Activated T-helper 17 cell treated with anti-CD3 and anti-CD28 coated beads, Interleukin-2, amount 50 U/mL, for 72 hours (primary cell): ENCODE results near the gene THAP11. TPM values are rescaled to one million over a fixed set of nuclear protein-coding genes. Genes with fewer than 3 reads are reported as not detected.

Source experiments
- ATAC-seq: fragments of 150-1000 bp; cut with Tn5 transposase; replicated peaks from 2 replicates; pipeline ENCODE4 v1.10.0; 2021; ENCODE audit warnings: mild to moderate bottlenecking, moderate library complexity
- H3K27ac Mint-ChIP-seq: one replicate; pipeline ENCODE4 v1.8.0; 2022; ENCODE audit warnings: mixed read lengths
- H3K27me3 Mint-ChIP-seq: one replicate; pipeline ENCODE4 v1.8.0; 2022; ENCODE audit warnings: mixed read lengths
- H3K36me3 Mint-ChIP-seq: one replicate; pipeline ENCODE4 v1.8.0; 2022; ENCODE audit warnings: low read depth, mild to moderate bottlenecking, mixed read lengths
- H3K4me1 Mint-ChIP-seq: one replicate; pipeline ENCODE4 v1.8.0; 2022; ENCODE audit warnings: mixed read lengths
- H3K4me3 Mint-ChIP-seq: one replicate; pipeline ENCODE4 v1.8.0; 2022; ENCODE audit warnings: mild to moderate bottlenecking, mixed read lengths
- H3K9me3 Mint-ChIP-seq: one replicate; pipeline ENCODE4 v1.8.0; 2022; ENCODE audit warnings: mixed read lengths
- total RNA-seq, 2 donors: library from RNA; stranded (reverse); gene quantifications; one replicate each; pipeline ENCODE4 v1.2.3, GENCODE V29; 2022

Gene THAP11
- 10 to 100 TPM; 29.9 to 51.6 TPM for total RNA-seq

DNA sequence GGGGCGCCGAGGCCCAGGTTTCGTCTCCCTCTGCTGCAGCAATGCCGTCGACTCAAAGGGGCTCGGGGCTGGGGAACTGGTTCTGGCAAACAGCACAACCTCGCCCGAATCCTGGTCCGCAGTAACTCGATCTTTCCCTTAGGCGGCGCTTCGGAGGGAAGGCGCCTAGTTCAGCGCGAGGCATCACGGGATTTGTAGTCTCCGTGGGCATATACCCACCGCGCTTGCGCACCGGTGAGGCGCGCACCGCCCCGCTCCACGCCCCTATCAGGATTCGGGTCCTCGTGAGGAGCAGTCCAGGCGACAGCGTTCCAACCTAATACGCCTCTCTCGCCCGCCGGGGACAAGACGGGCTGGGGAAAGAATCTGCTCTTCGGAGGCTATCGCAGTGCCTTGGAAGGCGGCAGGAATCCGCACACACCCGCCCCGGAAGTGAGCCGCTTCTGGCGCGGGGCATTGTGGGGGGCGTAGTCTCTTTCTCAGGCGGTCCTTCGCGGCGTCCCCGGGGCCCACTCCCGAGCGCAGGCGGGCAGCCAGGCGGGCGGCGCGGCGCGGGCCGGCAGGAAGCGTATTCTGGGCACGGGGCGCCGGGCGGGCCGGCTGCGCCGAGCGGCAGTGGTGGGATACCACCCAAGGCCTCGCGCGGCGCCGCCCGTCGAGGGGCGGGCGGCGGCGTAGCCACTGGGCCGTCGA, at the start of gene THAP11:
TSS of gene THAP11 (plus strand) at position 505 of the 693 bp plus-strand sequence. CDS start 235 bp downstream, outside the sequence.
- H3K4me1 Mint-ChIP-seq, result peaks cover 15% of the 10 kb centered on the region
- H3K27me3 Mint-ChIP-seq, result no peaks in the 10 kb centered on the region
- H3K36me3 Mint-ChIP-seq, result peaks cover 27% of the 10 kb centered on the region
- peak; percentile 60 for ATAC-seq
- H3K9me3 Mint-ChIP-seq, result no peaks in the 10 kb centered on the region
- peak within 1 kb of the TSS; percentile 86 for H3K27ac Mint-ChIP-seq
- peak within 1 kb of the TSS; percentile 88 for H3K4me3 Mint-ChIP-seq

DNA sequence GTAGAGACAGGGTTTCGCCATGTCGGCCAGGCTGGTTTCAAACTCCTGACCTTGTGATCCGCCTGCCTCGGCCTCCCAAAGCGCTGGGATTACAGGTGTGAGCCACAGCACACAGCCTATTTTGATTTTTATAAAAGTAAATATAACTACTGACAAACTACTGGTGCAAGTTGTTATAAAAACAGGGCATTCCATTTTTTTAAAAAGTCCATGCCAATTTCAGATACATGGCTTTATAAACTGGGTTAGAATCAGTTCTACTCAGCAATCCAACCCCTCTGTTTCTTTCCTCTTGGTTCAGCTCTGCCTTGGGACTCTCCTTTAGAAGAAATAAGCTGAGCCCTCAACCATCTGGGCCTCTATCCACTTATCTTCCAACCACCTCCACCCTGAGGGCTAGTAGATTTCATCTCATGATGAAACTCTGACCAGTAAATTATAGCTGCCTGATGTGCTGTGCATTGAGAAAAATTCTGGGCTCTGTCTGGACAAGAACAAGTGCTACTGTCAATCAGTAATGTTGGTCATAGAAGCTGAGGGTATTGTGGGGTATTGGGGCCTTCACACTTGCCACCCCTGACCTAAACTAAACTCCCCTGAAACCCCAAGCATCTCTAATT, 45.9 kb upstream of the THAP11 start:
- Mint-ChIP-seq H3K27me3 (no peaks in the 10 kb centered on the region), H3K27ac (peak overlapping the region; percentile 51), H3K36me3 (peaks cover 43% of the 10 kb centered on the region), H3K9me3 (no peaks in the 10 kb centered on the region), H3K4me1 (peaks cover 27% of the 10 kb centered on the region), H3K4me3 (no peak overlapping the region)
- ATAC-seq, result no peak

DNA sequence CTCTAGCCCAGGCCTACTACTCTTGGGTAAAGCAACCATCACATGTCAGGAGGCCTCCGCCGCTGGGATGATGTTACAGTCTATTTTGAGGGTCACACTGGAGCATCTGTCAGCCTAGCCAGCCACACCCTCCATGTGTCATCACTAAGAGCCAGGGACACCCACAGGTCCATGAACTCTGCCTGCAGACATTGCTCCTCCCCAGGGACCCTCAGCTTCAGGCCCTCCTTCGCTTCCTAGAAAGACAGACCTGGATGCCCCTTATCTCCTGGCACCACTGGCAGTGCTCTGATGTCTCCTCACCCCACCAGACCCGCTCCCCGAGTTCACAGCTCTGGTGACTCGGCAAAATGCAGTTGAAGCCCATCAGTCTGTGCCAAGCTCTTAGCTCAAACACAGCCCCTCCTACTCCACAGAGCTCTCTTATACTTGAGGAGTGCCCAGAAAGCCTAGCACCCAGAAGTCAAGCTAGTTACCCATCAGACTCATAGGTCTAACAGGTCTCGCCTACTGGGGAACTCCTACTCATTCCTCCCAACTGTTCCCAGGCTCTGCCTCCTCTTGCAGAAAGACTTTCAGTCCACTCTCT, 41.7 kb upstream of the THAP11 start:
- H3K36me3 Mint-ChIP-seq, result peaks cover 85% of the 10 kb centered on the region
- ATAC-seq, result no peak
- H3K27ac Mint-ChIP-seq, result peak overlapping the region; percentile 76
- H3K9me3 Mint-ChIP-seq, result no peaks in the 10 kb centered on the region
- H3K4me3 Mint-ChIP-seq, result no peak overlapping the region
- no peaks in the 10 kb centered on the region for H3K27me3 Mint-ChIP-seq
- H3K4me1 Mint-ChIP-seq, result peaks cover 45% of the 10 kb centered on the region

DNA sequence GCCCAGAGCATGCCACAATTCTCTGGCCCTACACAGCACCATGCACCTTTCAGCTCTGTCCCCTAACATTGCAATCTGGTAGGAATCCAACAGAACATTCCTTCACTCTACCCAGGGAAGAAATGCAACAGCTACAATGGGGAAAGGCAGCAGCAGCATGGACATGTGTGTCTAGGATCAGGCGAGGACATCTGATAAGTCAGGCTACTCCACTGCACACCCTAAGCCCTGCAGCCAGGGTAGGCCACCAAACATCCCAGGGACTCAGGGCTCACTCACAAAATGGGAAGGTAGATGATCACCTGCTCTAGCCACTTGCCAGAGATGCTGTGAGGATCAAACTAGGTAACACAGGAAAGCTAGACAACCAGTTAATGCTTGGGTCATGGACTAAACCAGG, 40.9 kb upstream of the THAP11 start:
- no peaks in the 10 kb centered on the region for H3K9me3 Mint-ChIP-seq
- H3K36me3 Mint-ChIP-seq, result peaks cover 86% of the 10 kb centered on the region
- peaks cover 45% of the 10 kb centered on the region for H3K4me1 Mint-ChIP-seq
- H3K4me3 Mint-ChIP-seq, result peak overlapping the region; percentile 66
- H3K27ac Mint-ChIP-seq, result peak overlapping the region; percentile 76
- no peak for ATAC-seq
- H3K27me3 Mint-ChIP-seq, result no peaks in the 10 kb centered on the region

DNA sequence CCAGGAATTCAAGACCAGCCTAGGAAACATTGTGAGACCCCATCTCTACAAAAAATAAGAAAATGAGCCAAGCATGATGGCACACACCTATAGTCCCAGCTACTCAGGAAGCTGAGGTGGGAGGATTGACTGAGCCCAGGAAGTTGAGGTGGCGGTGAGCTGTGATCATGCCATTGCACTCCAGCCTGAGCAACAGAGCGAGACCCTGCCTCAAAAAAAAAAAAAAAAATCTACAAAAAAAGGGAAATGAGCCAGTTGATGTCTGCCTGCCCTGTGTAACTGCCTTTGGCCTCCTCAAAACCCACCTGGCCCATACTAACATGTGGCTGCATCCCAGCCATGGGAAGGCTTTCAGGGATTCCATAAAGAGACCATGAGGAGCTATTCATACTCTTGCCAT, 40.2 kb upstream of the THAP11 start:
- Mint-ChIP-seq H3K4me3 (peak overlapping the region; percentile 66), H3K9me3 (no peaks in the 10 kb centered on the region)
- no peak for ATAC-seq

DNA sequence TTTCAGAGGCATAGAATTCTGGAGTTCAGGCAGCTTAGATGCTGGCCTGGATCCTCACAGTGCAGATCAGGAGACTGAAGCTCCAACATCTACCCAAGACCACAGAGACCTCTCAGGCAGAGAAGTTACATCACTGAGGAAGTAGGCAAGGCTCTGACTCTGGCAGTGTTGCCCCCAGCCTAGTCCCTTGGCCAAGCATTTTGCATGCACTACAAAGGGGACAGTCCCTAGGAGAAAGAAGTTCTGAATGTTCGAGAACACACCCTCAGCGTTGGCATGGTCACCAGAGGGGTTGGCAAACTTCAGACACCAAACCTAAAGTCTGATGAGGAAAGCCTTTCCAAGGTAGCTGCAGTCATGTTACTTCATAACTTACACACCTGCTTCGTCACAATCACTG, 38.2 kb upstream of the THAP11 start:
- Mint-ChIP-seq H3K4me1 (peaks cover 32% of the 10 kb centered on the region), H3K27ac (no peak overlapping the region), H3K36me3 (peaks cover 65% of the 10 kb centered on the region), H3K27me3 (no peaks in the 10 kb centered on the region), H3K4me3 (peak overlapping the region; percentile 77), H3K9me3 (no peaks in the 10 kb centered on the region)
- no peak for ATAC-seq

More for the DNA sequence above, 40.2 kb upstream of the THAP11 start:
- H3K36me3 Mint-ChIP-seq, result peaks cover 79% of the 10 kb centered on the region
- no peaks in the 10 kb centered on the region for H3K27me3 Mint-ChIP-seq
- H3K4me1 Mint-ChIP-seq, result peaks cover 39% of the 10 kb centered on the region
- H3K27ac Mint-ChIP-seq, result peak overlapping the region; percentile 76

DNA sequence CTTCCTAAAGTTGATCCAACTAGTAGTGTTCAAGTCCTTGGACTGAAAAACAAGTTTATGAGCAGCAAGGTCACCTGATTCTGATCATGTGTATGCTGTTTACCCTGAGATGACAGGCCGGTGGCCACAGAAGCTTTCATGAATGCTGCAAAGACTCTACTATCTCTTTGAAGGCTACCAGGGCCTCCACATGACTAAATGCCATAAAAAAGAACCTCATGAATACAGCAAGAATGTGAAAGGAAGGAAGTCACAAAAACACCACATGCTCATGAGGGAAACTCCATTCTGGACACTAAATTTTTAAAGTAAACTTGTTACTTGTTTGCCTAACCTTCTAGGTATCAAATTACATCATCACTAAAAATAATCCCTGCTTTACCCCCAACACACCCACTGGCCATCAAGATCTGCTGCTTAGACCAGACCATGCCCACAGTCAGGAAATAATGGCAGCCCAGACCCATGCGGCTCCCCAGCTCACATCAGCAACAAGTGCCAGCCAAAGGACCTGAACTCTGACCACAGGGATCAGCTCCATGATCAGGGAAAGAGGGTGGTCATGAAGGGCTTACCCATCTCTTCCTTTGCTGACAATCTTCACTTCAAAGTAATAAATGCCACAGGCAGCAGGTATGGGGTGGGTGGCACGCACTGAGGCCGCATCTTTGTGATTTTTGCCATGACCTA, 37.1 kb upstream of the THAP11 start:
- H3K4me3 Mint-ChIP-seq, result peak overlapping the region; percentile 77
- no peaks in the 10 kb centered on the region for H3K27me3 Mint-ChIP-seq
- peaks cover 55% of the 10 kb centered on the region for H3K36me3 Mint-ChIP-seq
- ATAC-seq, result no peak
- no peaks in the 10 kb centered on the region for H3K9me3 Mint-ChIP-seq
- H3K27ac Mint-ChIP-seq, result peak overlapping the region; percentile 57
- peaks cover 27% of the 10 kb centered on the region for H3K4me1 Mint-ChIP-seq

DNA sequence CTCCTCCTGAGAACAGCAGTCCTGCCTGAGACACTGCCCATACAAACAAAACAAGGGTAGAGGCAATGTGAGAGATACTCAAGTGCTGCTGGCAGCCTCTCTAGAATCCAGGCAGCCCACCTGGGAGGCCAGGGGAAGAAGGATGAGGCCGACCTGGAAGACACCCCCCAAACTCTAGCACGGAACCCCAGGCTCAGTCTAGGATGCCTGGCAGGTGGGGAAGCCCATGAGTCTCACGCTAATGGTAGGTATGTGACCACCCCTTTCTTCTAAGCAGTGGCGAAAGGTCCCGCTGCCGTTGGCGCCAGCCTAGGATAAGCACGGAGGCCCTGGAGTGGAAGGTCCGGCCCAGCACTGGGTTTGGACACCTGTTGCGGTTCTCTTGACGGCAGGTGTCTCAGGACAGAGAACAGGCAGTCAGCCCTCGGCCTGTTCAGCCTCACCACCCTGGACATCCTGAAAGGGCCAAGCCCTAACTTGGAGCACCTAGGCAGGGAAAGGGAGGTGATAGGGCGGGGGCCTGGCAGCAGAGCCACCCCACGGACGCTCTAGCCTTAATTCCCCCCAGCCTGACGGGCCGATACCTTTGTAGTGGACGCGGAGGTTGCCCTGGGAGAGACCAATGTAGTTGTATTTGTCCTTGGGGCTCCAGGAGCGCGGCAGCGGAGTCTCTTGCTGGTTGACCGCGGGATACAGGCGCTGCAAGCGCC, 36.2 kb upstream of the THAP11 start:
- ATAC-seq, result no peak
- Mint-ChIP-seq H3K9me3 (no peaks in the 10 kb centered on the region), H3K36me3 (peaks cover 46% of the 10 kb centered on the region), H3K27me3 (no peaks in the 10 kb centered on the region), H3K4me3 (peak overlapping the region; percentile 77), H3K27ac (peak overlapping the region; percentile 57), H3K4me1 (peaks cover 21% of the 10 kb centered on the region)

DNA sequence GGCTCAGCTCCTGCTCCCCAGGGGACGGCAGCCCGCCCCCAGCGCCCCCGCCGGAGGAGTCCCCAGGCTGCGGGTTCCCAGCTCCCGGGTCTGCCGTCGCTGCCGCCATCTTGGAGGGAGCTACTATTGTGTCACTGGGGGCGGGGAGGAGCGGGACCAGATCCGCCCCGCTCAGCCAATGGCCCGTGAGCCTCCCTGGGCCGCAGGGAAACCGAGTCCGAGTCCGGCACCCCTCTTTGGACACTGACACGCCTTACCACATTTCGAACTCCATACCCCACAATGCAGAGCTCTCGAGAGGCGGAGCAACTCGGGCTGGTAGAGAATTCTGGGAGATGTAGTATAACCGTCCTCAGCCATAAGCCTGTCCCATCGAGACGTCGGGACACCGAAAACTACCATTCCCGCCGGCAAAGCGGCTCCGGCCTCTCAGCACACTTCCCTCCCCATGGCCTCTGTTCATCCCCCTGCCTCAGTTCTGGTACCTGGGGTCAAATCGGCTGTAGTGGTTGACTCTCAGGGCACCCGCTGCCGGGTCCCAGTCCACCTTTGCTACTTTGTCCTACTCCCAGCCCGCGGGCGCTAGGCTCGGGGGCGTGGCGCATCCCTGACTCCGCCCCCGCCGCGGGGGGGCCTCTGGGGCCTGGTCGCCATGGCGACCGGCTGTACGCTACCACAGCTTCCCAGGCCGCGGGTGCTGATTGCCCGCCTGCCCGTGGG, 35.5 kb upstream of the THAP11 start, which contains the start of the genes RANBP10 and TSNAXIP1:
TSS of gene RANBP10 (minus strand) at position 133 of the 720 bp plus-strand sequence. CDS start at position 109, 24 bp downstream.
TSS of gene TSNAXIP1 (plus strand) at position 462 of the 720 bp plus-strand sequence. CDS start 261 bp downstream, outside the sequence.
- ATAC-seq, result peak; percentile 96
- H3K27me3 Mint-ChIP-seq, result no peaks in the 10 kb centered on the region
- H3K36me3 Mint-ChIP-seq, result peaks cover 41% of the 10 kb centered on the region
- H3K4me1 Mint-ChIP-seq, result peaks cover 18% of the 10 kb centered on the region
- H3K27ac Mint-ChIP-seq, result peak within 1 kb of the TSS; percentile 57
- H3K9me3 Mint-ChIP-seq, result no peaks in the 10 kb centered on the region
- peak within 1 kb of the TSS; percentile 77 for H3K4me3 Mint-ChIP-seq

DNA sequence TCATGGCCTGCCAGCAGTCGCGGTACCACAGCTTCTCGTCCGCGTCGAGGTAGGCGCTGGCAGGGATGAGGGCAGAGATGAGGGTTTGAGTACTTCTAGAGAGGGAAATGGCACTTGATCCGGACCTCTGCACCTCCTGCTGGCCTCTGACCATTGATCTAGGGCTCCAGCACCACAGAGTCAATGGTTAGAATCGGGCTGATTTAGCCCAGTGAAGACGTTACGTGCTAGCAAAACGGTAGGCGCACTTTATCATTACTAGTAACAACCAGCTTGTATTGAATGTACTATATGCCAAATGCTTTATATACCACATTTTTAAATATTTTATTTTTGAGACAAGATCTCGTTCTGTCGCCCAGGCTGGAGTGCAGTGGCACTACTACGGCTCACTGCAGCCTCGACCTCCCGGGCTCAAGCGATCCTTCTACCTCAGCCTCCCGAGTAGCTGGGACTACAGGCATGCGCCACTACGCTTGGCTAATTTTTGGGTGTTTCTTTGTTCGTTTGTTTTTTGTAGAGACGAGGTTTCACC, 34.9 kb upstream of the THAP11 start:
- no peak for ATAC-seq
- Mint-ChIP-seq H3K9me3 (no peaks in the 10 kb centered on the region), H3K27me3 (no peaks in the 10 kb centered on the region), H3K4me1 (peaks cover 12% of the 10 kb centered on the region), H3K4me3 (peak overlapping the region; percentile 77), H3K36me3 (peaks cover 35% of the 10 kb centered on the region), H3K27ac (peak overlapping the region; percentile 57)

DNA sequence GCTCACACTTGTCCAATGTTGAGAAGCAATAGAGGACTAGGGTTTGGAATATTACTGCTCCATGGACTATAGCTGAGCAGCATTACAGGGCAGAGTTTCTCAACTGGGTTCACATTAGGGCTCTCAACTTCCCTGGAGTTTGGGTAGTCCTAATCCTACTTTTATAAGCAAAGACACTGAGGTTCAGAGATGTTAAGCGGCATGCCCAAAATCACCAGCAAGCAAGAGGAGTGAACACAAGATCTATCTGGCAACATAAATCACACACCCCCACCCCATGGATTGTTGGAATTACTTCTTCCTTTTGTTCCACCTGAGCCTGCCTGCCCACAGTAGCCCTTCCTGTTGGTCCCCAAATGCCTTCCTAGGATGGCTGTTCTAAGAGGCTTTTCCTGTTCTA, 30.2 kb upstream of the THAP11 start:
- Mint-ChIP-seq H3K9me3 (no peaks in the 10 kb centered on the region), H3K36me3 (no peaks in the 10 kb centered on the region), H3K4me3 (no peak overlapping the region), H3K27ac (no peak overlapping the region), H3K4me1 (no peaks in the 10 kb centered on the region), H3K27me3 (no peaks in the 10 kb centered on the region)
- no peak for ATAC-seq

DNA sequence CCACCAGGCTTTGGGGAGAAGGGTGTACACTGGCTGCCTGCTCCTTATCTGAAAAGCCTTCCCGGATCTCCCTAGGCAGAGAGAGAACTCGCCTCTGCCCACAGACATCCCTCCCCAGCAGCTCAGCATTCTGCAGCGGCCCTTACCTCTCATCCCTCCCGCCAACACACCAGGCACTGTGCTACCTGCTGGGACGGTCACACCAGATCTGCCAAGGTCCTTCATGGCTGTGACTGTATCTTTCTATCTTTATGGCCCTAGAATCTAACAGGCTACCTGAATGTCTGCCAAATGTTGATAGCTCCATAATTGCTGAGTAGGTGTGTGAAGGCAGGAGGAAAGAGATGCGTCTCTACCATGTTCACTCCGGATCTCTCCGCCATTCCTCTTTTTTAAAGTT, 27.6 kb upstream of the THAP11 start:
- no peak overlapping the region for H3K27ac Mint-ChIP-seq
- H3K4me3 Mint-ChIP-seq, result no peak overlapping the region
- no peak for ATAC-seq
- H3K27me3 Mint-ChIP-seq, result no peaks in the 10 kb centered on the region
- H3K9me3 Mint-ChIP-seq, result no peaks in the 10 kb centered on the region
- no peaks in the 10 kb centered on the region for H3K4me1 Mint-ChIP-seq
- H3K36me3 Mint-ChIP-seq, result no peaks in the 10 kb centered on the region

DNA sequence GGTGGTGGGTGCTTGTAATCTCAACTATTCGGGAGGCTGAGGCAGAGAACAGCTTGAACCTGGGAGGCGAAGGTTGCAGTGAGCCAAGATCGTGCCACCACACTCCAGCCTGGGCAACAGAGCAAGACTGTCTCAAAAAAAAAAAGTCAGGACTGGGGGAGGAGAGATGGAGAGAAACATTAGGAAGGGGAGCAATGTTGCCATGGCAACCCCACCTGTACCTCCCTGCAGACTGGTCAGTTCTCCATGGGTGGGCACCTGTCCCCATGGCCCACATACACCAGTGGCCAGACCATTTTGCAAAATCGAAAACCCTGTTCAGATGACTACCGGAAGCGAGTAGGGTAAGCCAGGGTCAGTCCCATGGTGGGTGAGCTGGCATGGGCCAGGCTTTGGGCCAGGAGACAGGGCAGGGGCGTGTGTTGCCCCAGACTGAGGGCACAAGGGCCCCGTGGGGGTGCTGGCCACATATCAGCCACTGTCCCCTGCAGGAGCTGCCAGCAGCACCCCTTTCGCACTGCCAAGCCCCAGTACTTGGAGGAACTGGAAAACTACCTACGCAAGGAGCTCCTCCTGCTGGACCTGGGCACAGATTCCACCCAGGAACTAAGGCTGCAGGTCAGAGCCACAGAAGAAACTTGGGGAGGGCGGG, 21.4 kb upstream of the THAP11 start:
- ATAC-seq, result no peak
- no peak overlapping the region for H3K27ac Mint-ChIP-seq
- H3K27me3 Mint-ChIP-seq, result no peaks in the 10 kb centered on the region
- no peaks in the 10 kb centered on the region for H3K4me1 Mint-ChIP-seq
- H3K4me3 Mint-ChIP-seq, result no peak overlapping the region
- no peaks in the 10 kb centered on the region for H3K36me3 Mint-ChIP-seq
- H3K9me3 Mint-ChIP-seq, result no peaks in the 10 kb centered on the region
